ENCODE results near the gene MAP1LC3B. TPM values are rescaled to one million over a fixed set of nuclear protein-coding genes. Genes with fewer than 3 reads are reported as not detected.

Gene MAP1LC3B
- total RNA-seq, 2 experiments from 2014 or later = 50.5 to 55.4 TPM

- peaks cover 2% of the 10 kb centered on the region for H3K4me1 Mint-ChIP-seq
- ChIA-PET POLR2A (no interaction called here), CTCF (interaction anchor here (0.6 kb wide), 1 partner anchor 14 kb away, joined by 3 read pairs; no protein-coding TSS in a partner anchor)
- no peak overlapping the region for H3K4me3 Mint-ChIP-seq
- H3K9me3 Mint-ChIP-seq = no peaks in the 10 kb centered on the region
- H3K36me3 Mint-ChIP-seq (ENCODE audit: low read depth) = peaks cover 4% of the 10 kb centered on the region
- DNase-seq = no peak
- no peak overlapping the region for H3K27ac Mint-ChIP-seq
- H3K27me3 Mint-ChIP-seq = no peaks in the 10 kb centered on the region
Observed at GRCh38 chr16:87410968-87411367, 18.8 kb downstream of the MAP1LC3B start.

GRCh38 chr16:87411375-87412271 is 19.5 kb downstream of the MAP1LC3B start:
- Mint-ChIP-seq H3K4me3 (no peak overlapping the region), H3K9me3 (no peaks in the 10 kb centered on the region), H3K4me1 (peaks cover 2% of the 10 kb centered on the region), H3K27me3 (no peaks in the 10 kb centered on the region), H3K27ac (no peak overlapping the region), H3K36me3 (ENCODE audit: low read depth) (peaks cover 4% of the 10 kb centered on the region)
- DNase-seq = no peak
- CTCF ChIA-PET = interaction anchor here (1.2 kb wide), 1 partner anchor 17 kb away, joined by 7 read pairs; no protein-coding TSS in a partner anchor
- POLR2A ChIA-PET = no interaction called here

GRCh38 chr16:87412371-87412995 is 20.3 kb downstream of the MAP1LC3B start:
- POLR2A ChIA-PET = no interaction called here
- H3K4me3 Mint-ChIP-seq = no peak overlapping the region
- no peak overlapping the region for H3K27ac Mint-ChIP-seq
- no peaks in the 10 kb centered on the region for H3K27me3 Mint-ChIP-seq
- CTCF ChIA-PET = interaction anchor here (1.2 kb wide), 1 partner anchor 18 kb away, joined by 7 read pairs; no protein-coding TSS in a partner anchor
- no peaks in the 10 kb centered on the region for H3K9me3 Mint-ChIP-seq
- H3K36me3 Mint-ChIP-seq (ENCODE audit: low read depth) = peaks cover 2% of the 10 kb centered on the region
- peaks cover under 1% of the 10 kb centered on the region for H3K4me1 Mint-ChIP-seq
- no peak for DNase-seq

- DNase-seq = no peak
- H3K9me3 Mint-ChIP-seq = no peaks in the 10 kb centered on the region
- no peaks in the 10 kb centered on the region for H3K27me3 Mint-ChIP-seq
- no peak overlapping the region for H3K4me3 Mint-ChIP-seq
- H3K36me3 Mint-ChIP-seq (ENCODE audit: low read depth) = peaks cover 2% of the 10 kb centered on the region
- POLR2A ChIA-PET = no interaction called here
- no peaks in the 10 kb centered on the region for H3K4me1 Mint-ChIP-seq
- peak overlapping the region; percentile 36 for H3K27ac Mint-ChIP-seq
- CTCF ChIA-PET = interaction anchor here (1.2 kb wide), 1 partner anchor 18 kb away, joined by 7 read pairs; no protein-coding TSS in a partner anchor
Observed at GRCh38 chr16:87412996-87413421, 20.9 kb downstream of the MAP1LC3B start.

GRCh38 chr16:87414251-87414680 is 22.1 kb downstream of the MAP1LC3B start:
- H3K4me1 Mint-ChIP-seq = no peaks in the 10 kb centered on the region
- POLR2A ChIA-PET = no interaction called here
- H3K27me3 Mint-ChIP-seq = no peaks in the 10 kb centered on the region
- peaks cover 2% of the 10 kb centered on the region for H3K36me3 Mint-ChIP-seq (ENCODE audit: low read depth)
- no peak overlapping the region for H3K4me3 Mint-ChIP-seq
- CTCF ChIA-PET = no interaction called here
- no peaks in the 10 kb centered on the region for H3K9me3 Mint-ChIP-seq
- no peak for DNase-seq
- no peak overlapping the region for H3K27ac Mint-ChIP-seq

- Mint-ChIP-seq H3K4me3 (no peak overlapping the region), H3K4me1 (no peaks in the 10 kb centered on the region), H3K36me3 (ENCODE audit: low read depth) (peaks cover 2% of the 10 kb centered on the region), H3K27ac (no peak overlapping the region), H3K9me3 (no peaks in the 10 kb centered on the region), H3K27me3 (no peaks in the 10 kb centered on the region)
- DNase-seq = no peak
- ChIA-PET POLR2A (no interaction called here), CTCF (no interaction called here)
Observed at GRCh38 chr16:87415441-87415840, 23.3 kb downstream of the MAP1LC3B start.

- H3K9me3 Mint-ChIP-seq = no peaks in the 10 kb centered on the region
- ChIA-PET CTCF (interaction anchor here (0.6 to 1.7 kb wide), 7 partner anchors 9 to 249 kb away, joined by 3 to 16 read pairs (median 3); no protein-coding TSS in a partner anchor), POLR2A (no interaction called here)
- H3K4me3 Mint-ChIP-seq = no peak overlapping the region
- peak; percentile 49 for DNase-seq
- peaks cover 3% of the 10 kb centered on the region for H3K36me3 Mint-ChIP-seq (ENCODE audit: low read depth)
- H3K4me1 Mint-ChIP-seq = no peaks in the 10 kb centered on the region
- no peak overlapping the region for H3K27ac Mint-ChIP-seq
- no peaks in the 10 kb centered on the region for H3K27me3 Mint-ChIP-seq
Observed at GRCh38 chr16:87416826-87417527, 24.8 kb downstream of the MAP1LC3B start.

GRCh38 chr16:87417528-87417910 is 25.4 kb downstream of the MAP1LC3B start:
- no peak overlapping the region for H3K27ac Mint-ChIP-seq
- H3K9me3 Mint-ChIP-seq = no peaks in the 10 kb centered on the region
- no peaks in the 10 kb centered on the region for H3K27me3 Mint-ChIP-seq
- peaks cover 7% of the 10 kb centered on the region for H3K36me3 Mint-ChIP-seq (ENCODE audit: low read depth)
- H3K4me1 Mint-ChIP-seq = no peaks in the 10 kb centered on the region
- no peak overlapping the region for H3K4me3 Mint-ChIP-seq
- no peak for DNase-seq
- ChIA-PET POLR2A (no interaction called here), CTCF (interaction anchor here (1.2 to 1.7 kb wide), 3 partner anchors 22 to 218 kb away, joined by 3 to 16 read pairs (median 3); no protein-coding TSS in a partner anchor)

GRCh38 chr16:87418216-87418615 is 26.1 kb downstream of the MAP1LC3B start:
- Mint-ChIP-seq H3K27me3 (no peaks in the 10 kb centered on the region), H3K36me3 (ENCODE audit: low read depth) (peaks cover 9% of the 10 kb centered on the region), H3K4me3 (no peak overlapping the region), H3K4me1 (no peaks in the 10 kb centered on the region), H3K9me3 (no peaks in the 10 kb centered on the region), H3K27ac (no peak overlapping the region)
- ChIA-PET POLR2A (no interaction called here), CTCF (no interaction called here)
- no peak for DNase-seq

GRCh38 chr16:87418644-87419043 is 26.5 kb downstream of the MAP1LC3B start:
- Mint-ChIP-seq H3K27ac (no peak overlapping the region), H3K4me3 (no peak overlapping the region), H3K4me1 (no peaks in the 10 kb centered on the region), H3K9me3 (no peaks in the 10 kb centered on the region), H3K36me3 (ENCODE audit: low read depth) (peaks cover 9% of the 10 kb centered on the region), H3K27me3 (no peaks in the 10 kb centered on the region)
- no peak for DNase-seq
- ChIA-PET CTCF (no interaction called here), POLR2A (no interaction called here)

GRCh38 chr16:87420026-87421002 is 28.2 kb downstream of the MAP1LC3B start:
- CTCF ChIA-PET = interaction anchor here (0.9 to 1.2 kb wide), 2 partner anchors 25 to 26 kb away, joined by 3 to 6 read pairs; no protein-coding TSS in a partner anchor
- Mint-ChIP-seq H3K4me3 (no peak overlapping the region), H3K9me3 (no peaks in the 10 kb centered on the region)

More at GRCh38 chr16:87420026-87421002, 28.2 kb downstream of the MAP1LC3B start:
- H3K27me3 Mint-ChIP-seq = no peaks in the 10 kb centered on the region
- H3K27ac Mint-ChIP-seq = no peak overlapping the region
- DNase-seq = no peak
- POLR2A ChIA-PET = no interaction called here
- H3K36me3 Mint-ChIP-seq (ENCODE audit: low read depth) = peaks cover 9% of the 10 kb centered on the region
- H3K4me1 Mint-ChIP-seq = no peaks in the 10 kb centered on the region
